ENCODE results near the gene PTPRS.

PTPRS gene

GRCh38 chr19:5339198-5339949 is 1.2 kb downstream of the PTPRS start:
- H4K12ac ChIP-seq (ENCODE audit: low read depth, low read length) = no peak overlapping the region
- peaks cover 5% of the 10 kb centered on the region for H3K79me1 ChIP-seq (ENCODE audit: low read length)
- no peak overlapping the region for H2BK5ac ChIP-seq (ENCODE audit: low read depth, low read length, poor library complexity)
- no peak overlapping the region for H3K9ac ChIP-seq (ENCODE audit: low read length)
- H2AFZ ChIP-seq (ENCODE audit: insufficient read depth, low read length, poor library complexity) = peak overlapping the region; percentile 60
- H3K9me3 ChIP-seq (ENCODE audit: insufficient read depth, low read depth, low read length) = peaks cover 4% of the 10 kb centered on the region
- H4K91ac ChIP-seq (ENCODE audit: low read depth, low read length) = peak overlapping the region; percentile 58
- no peak overlapping the region for H2AK5ac ChIP-seq (ENCODE audit: low read length)
- H3K14ac ChIP-seq (ENCODE audit: low read length) = peak overlapping the region; percentile 44
- H3K79me2 ChIP-seq (ENCODE audit: control insufficient read depth, insufficient read depth, low read length, poor library complexity) = peaks cover 1% of the 10 kb centered on the region
- H2BK12ac ChIP-seq (ENCODE audit: low read length) = no peak overlapping the region
- peak overlapping the region; percentile 54 for H3K4ac ChIP-seq (ENCODE audit: low read depth, low read length)
- H3K27me3 ChIP-seq (ENCODE audit: insufficient read depth, low read length) = peaks cover 20% of the 10 kb centered on the region
- no peak overlapping the region for H2BK120ac ChIP-seq (ENCODE audit: insufficient read depth, low read length, poor library complexity)
- H3K27ac ChIP-seq (ENCODE audit: low read depth, low read length) = no peak overlapping the region
- H3K4me2 ChIP-seq (ENCODE audit: low read length) = peak overlapping the region; percentile 96
- no peaks in the 10 kb centered on the region for H3K36me3 ChIP-seq (ENCODE audit: control insufficient read depth in 1 of 2, insufficient read depth in 2 of 2, low read length in 2 of 2)
- peak overlapping the region; percentile 29 for H4K8ac ChIP-seq (ENCODE audit: low read depth, low read length)
- peaks cover 4 to 6% of the 10 kb centered on the region in 2 experiments for H3K4me1 ChIP-seq (ENCODE audit: control insufficient read depth in 1 of 2, insufficient read depth in 2 of 2, low read length in 2 of 2)
- H3K18ac ChIP-seq (ENCODE audit: low read length) = no peak overlapping the region
- peak overlapping the region; percentile 68 for H3K4me3 ChIP-seq (ENCODE audit: low read depth, low read length)
- no peak overlapping the region for H3K23ac ChIP-seq (ENCODE audit: low read length)
- no peak for DNase-seq
- WGBS (ENCODE audit: extremely low coverage, insufficient coverage, insufficient read length) = no CpG with 5 or more reads among the region's 39 CpGs

DNA sequence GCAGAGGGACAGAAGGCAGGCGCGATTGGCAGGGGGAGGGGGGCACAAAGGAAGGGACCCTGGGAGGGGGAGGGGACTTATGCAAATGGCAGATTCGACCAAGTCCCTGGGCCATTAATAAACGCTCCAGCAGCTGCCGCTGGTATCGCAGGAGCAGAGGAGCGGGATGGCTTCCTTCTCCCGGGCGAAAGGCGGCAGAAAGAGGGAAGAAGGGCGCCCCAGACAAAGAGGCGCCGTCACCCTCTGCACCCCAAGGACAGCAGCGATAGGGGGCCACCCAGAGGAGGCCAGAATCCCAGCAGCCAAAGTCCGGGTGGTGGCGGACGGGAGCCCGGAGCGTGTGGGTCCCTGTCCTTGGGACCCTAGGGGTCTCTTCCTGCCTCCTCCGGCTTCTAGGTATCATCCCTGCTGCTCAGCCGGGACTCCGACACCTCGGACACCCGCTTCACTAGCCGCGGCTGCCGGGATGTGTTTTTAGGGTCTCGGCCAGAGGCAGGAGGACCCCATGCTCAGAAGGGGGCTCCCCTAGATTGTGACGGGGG is 1.9 kb downstream of the PTPRS start:
- Histone ChIP-seq H3K27ac (ENCODE audit: low read depth, low read length) (no peak overlapping the region), H2BK12ac (ENCODE audit: low read length) (no peak overlapping the region), H2AK5ac (ENCODE audit: low read length) (no peak overlapping the region), H3K4me1 (ENCODE audit: control insufficient read depth in 1 of 2, insufficient read depth in 2 of 2, low read length in 2 of 2) (peaks cover 4 to 6% of the 10 kb centered on the region in 2 experiments), H2BK5ac (ENCODE audit: low read depth, low read length, poor library complexity) (no peak overlapping the region), H3K27me3 (ENCODE audit: insufficient read depth, low read length) (peaks cover 20% of the 10 kb centered on the region), H3K79me2 (ENCODE audit: control insufficient read depth, insufficient read depth, low read length, poor library complexity) (peaks cover 1% of the 10 kb centered on the region), H3K4me2 (ENCODE audit: low read length) (peak overlapping the region; percentile 96), H2AFZ (ENCODE audit: insufficient read depth, low read length, poor library complexity) (no peak overlapping the region), H4K12ac (ENCODE audit: low read depth, low read length) (no peak overlapping the region), H3K14ac (ENCODE audit: low read length) (no peak overlapping the region), H4K91ac (ENCODE audit: low read depth, low read length) (no peak overlapping the region), H2BK120ac (ENCODE audit: insufficient read depth, low read length, poor library complexity) (no peak overlapping the region), H3K9me3 (ENCODE audit: insufficient read depth, low read depth, low read length) (peaks cover 4% of the 10 kb centered on the region), H3K18ac (ENCODE audit: low read length) (no peak overlapping the region), H3K9ac (ENCODE audit: low read length) (no peak overlapping the region), H3K4ac (ENCODE audit: low read depth, low read length) (no peak overlapping the region), H3K23ac (ENCODE audit: low read length) (no peak overlapping the region), H4K8ac (ENCODE audit: low read depth, low read length) (no peak overlapping the region), H3K36me3 (ENCODE audit: control insufficient read depth in 1 of 2, insufficient read depth in 2 of 2, low read length in 2 of 2) (no peaks in the 10 kb centered on the region), H3K4me3 (ENCODE audit: low read depth, low read length) (no peak overlapping the region), H3K79me1 (ENCODE audit: low read length) (peaks cover 5% of the 10 kb centered on the region)
- DNase-seq = no peak
- WGBS (ENCODE audit: extremely low coverage, insufficient coverage, insufficient read length) = no CpG with 5 or more reads among the region's 29 CpGs

DNA sequence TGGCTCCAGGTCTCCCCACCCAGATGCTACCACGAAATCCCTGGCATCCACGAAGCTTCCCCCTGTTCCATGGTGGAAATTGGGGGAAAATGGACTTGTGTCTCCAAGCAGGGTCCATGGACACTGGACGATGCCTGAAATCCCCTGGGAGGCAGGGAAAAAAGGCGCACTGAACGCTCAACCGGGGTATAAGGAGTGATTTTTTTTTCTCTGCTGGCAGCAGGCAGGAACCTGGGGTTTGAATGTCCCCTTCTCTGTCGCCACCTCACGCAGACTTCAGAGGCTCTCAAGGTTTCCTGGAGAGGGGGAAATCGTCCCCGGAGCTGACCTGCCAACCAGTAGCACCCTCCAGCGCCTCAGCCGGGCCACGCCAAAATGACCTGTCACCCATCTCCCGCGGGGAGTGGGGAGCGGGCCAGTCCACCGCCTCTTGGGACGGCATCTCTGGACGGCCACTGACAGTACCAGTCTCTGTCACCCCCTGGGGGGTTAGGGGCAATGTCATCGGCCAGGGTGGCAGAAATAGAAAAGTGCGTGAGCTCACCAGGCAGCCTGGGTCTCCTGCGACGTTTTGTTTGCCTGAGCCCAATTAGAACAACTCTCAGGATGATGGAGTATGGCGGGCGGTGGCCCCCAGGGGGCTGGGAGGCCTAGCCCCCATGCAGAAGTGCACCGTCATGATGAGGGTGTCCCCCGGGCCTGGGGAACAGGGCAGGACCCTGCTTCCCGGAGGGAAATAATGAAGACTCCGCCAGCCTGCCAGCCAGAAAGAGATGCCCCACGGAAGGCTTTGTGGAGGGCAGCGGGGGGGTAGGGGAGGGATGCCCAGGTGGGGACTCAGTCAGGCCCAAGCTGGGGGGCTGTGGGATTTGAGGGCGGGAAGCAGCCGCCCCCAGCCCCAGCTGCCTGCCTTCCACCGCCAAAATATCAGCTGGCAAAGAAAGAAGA is 2.6 kb downstream of the PTPRS start:
- H3K79me2 ChIP-seq (ENCODE audit: control insufficient read depth, insufficient read depth, low read length, poor library complexity) = peaks cover 1% of the 10 kb centered on the region

DNA sequence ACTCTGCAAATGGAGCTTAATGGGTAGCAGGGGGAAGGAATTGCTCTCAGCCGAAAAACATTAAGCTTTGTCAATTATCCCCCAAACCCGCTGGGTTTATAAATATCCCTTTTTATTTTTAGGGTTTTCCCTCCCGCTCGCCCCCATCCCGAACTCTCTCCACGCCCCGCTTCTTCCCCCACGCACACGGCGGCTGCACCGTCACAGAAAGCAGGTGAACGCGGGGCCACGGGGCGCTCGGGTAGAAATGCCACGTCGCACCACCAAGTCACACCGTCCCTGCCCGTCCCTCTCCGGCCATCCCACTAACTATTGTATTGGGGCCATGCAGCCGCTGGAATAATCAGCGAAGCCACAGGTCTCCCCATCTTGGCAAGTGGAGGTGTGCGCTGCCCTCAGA is 3.5 kb downstream of the PTPRS start:
- 100% methylated on average over 5 of the region's 24 CpGs for WGBS (ENCODE audit: extremely low coverage, insufficient coverage, insufficient read length)
- Histone ChIP-seq H4K8ac (ENCODE audit: low read depth, low read length) (no peak overlapping the region), H3K79me2 (ENCODE audit: control insufficient read depth, insufficient read depth, low read length, poor library complexity) (peaks cover 1% of the 10 kb centered on the region), H2AFZ (ENCODE audit: insufficient read depth, low read length, poor library complexity) (no peak overlapping the region), H3K27me3 (ENCODE audit: insufficient read depth, low read length) (peaks cover 20% of the 10 kb centered on the region), H3K23ac (ENCODE audit: low read length) (no peak overlapping the region), H3K79me1 (ENCODE audit: low read length) (peaks cover 5% of the 10 kb centered on the region), H3K27ac (ENCODE audit: low read depth, low read length) (no peak overlapping the region), H3K18ac (ENCODE audit: low read length) (no peak overlapping the region), H3K4me3 (ENCODE audit: low read depth, low read length) (no peak overlapping the region), H3K4me1 (ENCODE audit: control insufficient read depth in 1 of 2, insufficient read depth in 2 of 2, low read length in 2 of 2) (peaks cover 4 to 6% of the 10 kb centered on the region in 2 experiments), H3K14ac (ENCODE audit: low read length) (no peak overlapping the region), H3K4me2 (ENCODE audit: low read length) (no peak overlapping the region), H3K9me3 (ENCODE audit: insufficient read depth, low read depth, low read length) (peaks cover 4% of the 10 kb centered on the region), H2AK5ac (ENCODE audit: low read length) (no peak overlapping the region), H3K4ac (ENCODE audit: low read depth, low read length) (no peak overlapping the region), H4K91ac (ENCODE audit: low read depth, low read length) (no peak overlapping the region), H3K9ac (ENCODE audit: low read length) (no peak overlapping the region), H4K12ac (ENCODE audit: low read depth, low read length) (no peak overlapping the region), H2BK5ac (ENCODE audit: low read depth, low read length, poor library complexity) (no peak overlapping the region), H2BK12ac (ENCODE audit: low read length) (no peak overlapping the region), H3K36me3 (ENCODE audit: control insufficient read depth in 1 of 2, insufficient read depth in 2 of 2, low read length in 2 of 2) (no peaks in the 10 kb centered on the region), H2BK120ac (ENCODE audit: insufficient read depth, low read length, poor library complexity) (no peak overlapping the region)
- DNase-seq = no peak

More for the DNA sequence above, 2.6 kb downstream of the PTPRS start:
- WGBS (ENCODE audit: extremely low coverage, insufficient coverage, insufficient read length) = no CpG with 5 or more reads among the region's 34 CpGs
- Histone ChIP-seq H2AFZ (ENCODE audit: insufficient read depth, low read length, poor library complexity) (no peak overlapping the region), H3K23ac (ENCODE audit: low read length) (no peak overlapping the region), H3K36me3 (ENCODE audit: control insufficient read depth in 1 of 2, insufficient read depth in 2 of 2, low read length in 2 of 2) (no peaks in the 10 kb centered on the region), H3K27me3 (ENCODE audit: insufficient read depth, low read length) (peaks cover 20% of the 10 kb centered on the region), H3K9me3 (ENCODE audit: insufficient read depth, low read depth, low read length) (peaks cover 4% of the 10 kb centered on the region), H2BK5ac (ENCODE audit: low read depth, low read length, poor library complexity) (no peak overlapping the region), H3K4me3 (ENCODE audit: low read depth, low read length) (no peak overlapping the region), H3K27ac (ENCODE audit: low read depth, low read length) (no peak overlapping the region), H3K18ac (ENCODE audit: low read length) (no peak overlapping the region), H3K4me2 (ENCODE audit: low read length) (no peak overlapping the region), H3K9ac (ENCODE audit: low read length) (no peak overlapping the region), H4K8ac (ENCODE audit: low read depth, low read length) (no peak overlapping the region), H3K4ac (ENCODE audit: low read depth, low read length) (no peak overlapping the region), H2BK120ac (ENCODE audit: insufficient read depth, low read length, poor library complexity) (no peak overlapping the region), H3K4me1 (ENCODE audit: control insufficient read depth in 1 of 2, insufficient read depth in 2 of 2, low read length in 2 of 2) (peaks cover 4 to 6% of the 10 kb centered on the region in 2 experiments), H2AK5ac (ENCODE audit: low read length) (no peak overlapping the region), H3K79me1 (ENCODE audit: low read length) (peaks cover 5% of the 10 kb centered on the region), H4K91ac (ENCODE audit: low read depth, low read length) (no peak overlapping the region), H3K14ac (ENCODE audit: low read length) (no peak overlapping the region), H4K12ac (ENCODE audit: low read depth, low read length) (no peak overlapping the region), H2BK12ac (ENCODE audit: low read length) (no peak overlapping the region)
- DNase-seq = no peak

All from trophoblast cell (in vitro differentiated cells and primary cell).